Measurements from ENCODE around the gene SAA4.
"Not testable (repeated sequence)": the region's sequence is repeated elsewhere in the genome, so short reads cannot be mapped to it uniquely, and the experiment has no call there.

Gene SAA4

GRCh38 chr11:18246379-18247190, 10.0 kb upstream of the SAA4 start:
- not testable (repeated sequence) for DNase-seq

DNA sequence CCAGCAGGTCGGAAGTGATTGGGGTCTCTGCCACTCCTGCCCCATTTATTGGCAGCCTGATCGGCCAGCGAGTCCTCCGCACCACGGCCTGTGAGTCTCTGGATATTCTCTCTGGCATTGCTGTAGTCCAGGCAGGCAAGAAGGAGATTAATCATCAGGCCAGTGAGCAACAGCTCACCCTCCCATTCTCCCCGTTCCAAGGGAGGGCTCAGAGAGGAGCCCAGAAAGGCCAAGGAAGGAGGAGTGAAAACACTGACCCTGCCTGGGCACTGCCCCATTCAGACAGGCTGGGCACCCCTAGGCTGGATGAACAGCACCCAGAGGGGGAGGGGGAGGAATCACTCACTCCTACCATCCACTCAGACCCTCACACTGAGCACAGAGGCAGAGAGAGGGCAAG, 8.8 kb upstream of the SAA4 start:
- DNase-seq: no peak

- peak; percentile 61 for DNase-seq
Measured at GRCh38 chr11:18243783-18244362, 7.3 kb upstream of the SAA4 start.

DNA sequence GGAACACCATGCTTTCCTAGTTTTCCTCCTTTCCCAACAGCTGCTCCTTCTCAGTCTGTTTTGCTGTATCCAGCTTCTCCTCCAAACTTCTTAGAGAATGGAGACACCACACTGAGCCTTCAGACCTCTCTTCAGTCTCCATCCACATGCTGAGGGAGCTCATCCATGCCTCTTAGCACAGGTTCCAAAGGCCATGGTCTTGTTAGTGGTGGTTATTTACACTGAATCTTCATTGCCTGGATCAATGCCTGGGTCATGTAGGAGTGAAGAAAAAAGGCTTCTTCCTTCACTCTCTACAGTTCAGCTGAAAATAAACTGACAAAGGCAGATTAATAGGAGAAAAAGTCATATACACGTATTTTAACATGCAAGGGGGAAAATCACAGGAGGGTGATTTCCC, 3.1 kb upstream of the SAA4 start:
- no peak for DNase-seq

DNA sequence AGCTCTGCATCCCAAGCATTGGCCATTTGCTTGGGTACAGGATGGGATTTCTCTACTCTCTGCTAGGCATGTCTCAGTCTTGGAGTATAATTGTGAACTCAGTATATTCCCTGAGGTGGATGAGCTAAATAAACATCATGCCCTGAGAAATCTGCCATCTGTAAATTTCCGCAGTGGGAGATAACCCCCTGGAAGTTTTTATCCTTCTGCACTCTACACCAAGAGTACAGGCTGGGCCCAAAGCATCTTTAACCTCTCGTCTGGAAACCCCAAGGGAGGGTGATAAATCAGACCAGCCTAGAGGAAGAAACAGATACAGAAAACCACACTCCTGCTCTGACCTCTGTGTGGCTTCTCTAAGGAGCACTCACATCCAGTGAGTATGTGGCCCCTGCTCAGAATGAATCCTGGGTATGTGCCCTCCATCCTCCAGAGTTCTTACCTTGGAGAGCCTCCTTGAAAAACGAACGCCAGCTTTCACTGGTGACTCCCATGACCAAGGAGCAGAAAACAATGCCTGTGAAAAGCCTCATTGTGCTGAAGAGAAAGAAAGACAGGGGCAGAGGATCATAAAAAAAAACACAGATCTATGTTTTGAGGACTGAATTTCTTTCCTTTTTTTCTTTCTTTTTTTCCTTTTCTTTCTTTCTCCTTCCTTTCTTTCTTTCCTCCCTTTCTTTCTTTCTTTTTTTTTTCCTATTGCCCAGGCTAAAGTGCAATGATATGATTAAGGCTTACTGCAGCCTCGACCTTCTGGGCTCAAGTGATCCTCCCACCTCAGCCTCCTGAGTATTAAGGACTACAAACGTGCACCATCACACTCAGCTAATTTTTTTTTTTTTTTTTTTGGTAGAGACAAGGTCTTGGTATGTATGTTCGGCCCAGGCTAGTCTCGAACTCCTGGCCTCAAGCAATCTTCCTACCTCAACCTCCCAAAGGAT, 938 bp downstream of the SAA4 start:
- DNase-seq: no peak

GRCh38 chr11:18233912-18234311, 2.7 kb downstream of the SAA4 start:
- DNase-seq: no peak

DNA sequence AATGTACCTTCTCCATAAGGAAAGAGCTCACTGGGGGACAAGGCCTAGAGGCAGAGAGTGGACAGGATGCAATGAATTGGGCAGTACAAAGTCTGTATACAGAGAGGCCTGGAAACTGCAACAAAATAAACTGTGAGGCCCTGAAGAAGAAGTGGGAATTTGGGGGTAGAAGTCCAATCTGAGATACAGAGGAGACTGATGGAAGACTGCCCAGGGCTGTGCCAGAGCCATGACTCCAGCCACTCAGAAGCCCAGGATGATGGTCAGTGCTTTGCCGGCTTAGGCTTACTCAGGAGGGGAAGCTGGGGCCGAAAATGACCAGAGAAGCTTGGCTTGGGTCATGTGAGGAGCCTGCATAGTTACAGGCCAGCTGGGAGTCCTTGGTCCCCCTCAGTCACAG, 5.7 kb downstream of the SAA4 start:
- DNase-seq: no peak

DNA sequence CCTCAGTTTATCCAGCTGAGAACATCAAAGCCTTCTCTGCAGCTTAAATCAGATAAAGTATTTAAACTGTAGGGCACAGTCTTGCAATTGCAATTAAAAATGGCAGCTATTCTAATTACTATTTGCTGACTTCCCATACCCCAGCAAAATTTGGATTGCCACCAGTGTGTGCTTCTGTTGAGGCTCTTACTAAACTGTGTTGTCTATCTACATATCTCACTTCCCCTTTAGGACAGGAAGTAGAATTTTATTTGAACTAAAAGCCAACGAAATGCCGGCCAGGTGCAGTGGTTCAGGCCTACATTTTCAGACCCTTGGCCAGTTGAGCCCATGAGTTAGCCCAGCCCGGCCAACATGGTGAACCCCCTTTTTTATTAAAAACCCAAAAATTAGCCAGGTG, 7.1 kb downstream of the SAA4 start:
- DNase-seq: no peak

- no peak for DNase-seq
Measured at GRCh38 chr11:18225913-18226312, 10.7 kb downstream of the SAA4 start.

- no peak for DNase-seq
Measured at GRCh38 chr11:18223591-18224387, 12.8 kb downstream of the SAA4 start.

GRCh38 chr11:18222814-18223421, 13.7 kb downstream of the SAA4 start:
- no peak for DNase-seq

GRCh38 chr11:18221274-18221876, 15.2 kb downstream of the SAA4 start:
- no peak for DNase-seq

DNA sequence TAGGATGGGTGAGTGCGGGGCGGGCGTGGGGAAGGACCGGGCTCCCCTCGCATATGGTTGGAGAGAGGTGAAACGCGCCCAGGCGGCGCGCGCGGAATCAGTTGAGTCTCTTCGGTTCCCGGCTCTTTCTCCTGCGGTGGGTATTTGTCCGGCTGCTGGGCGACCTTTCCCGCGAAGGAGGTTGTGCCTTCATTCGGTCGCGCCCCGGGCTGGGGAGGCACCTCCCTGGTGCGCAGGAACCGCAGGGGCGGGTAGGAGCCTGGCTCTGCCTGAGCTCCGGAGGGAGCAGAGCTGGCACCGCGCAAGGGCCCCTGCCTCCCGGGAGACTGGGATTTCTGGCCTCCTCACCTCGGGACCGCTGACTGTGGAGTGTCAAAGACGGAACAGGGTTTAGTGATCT, 27.5 kb downstream of the SAA4 start:
- DNase-seq: no peak

- no peak for DNase-seq
Measured at GRCh38 chr11:18204771-18205170, 31.8 kb downstream of the SAA4 start.

DNA sequence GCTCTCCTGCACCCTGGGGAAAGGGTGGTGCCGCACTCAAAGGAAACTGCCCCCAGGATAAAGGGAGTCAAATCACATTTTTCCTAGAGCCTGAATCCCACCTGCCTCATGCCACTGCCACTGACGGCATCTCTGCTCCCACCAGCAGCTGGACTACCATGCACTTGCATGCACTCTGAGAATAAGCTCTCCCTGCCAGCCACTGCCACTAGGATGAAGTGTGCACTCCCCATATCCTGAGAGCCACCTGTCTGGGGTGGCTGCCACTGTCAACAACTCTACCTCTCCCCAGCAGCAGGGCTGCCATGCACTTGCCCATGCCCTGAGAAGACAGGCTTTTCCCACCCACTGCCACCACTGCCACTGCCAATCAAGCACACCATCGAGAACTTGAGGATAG, 32.4 kb downstream of the SAA4 start:
- DNase-seq: no peak

GRCh38 chr11:18203723-18204122, 32.9 kb downstream of the SAA4 start:
- DNase-seq: peak; percentile 5

DNA sequence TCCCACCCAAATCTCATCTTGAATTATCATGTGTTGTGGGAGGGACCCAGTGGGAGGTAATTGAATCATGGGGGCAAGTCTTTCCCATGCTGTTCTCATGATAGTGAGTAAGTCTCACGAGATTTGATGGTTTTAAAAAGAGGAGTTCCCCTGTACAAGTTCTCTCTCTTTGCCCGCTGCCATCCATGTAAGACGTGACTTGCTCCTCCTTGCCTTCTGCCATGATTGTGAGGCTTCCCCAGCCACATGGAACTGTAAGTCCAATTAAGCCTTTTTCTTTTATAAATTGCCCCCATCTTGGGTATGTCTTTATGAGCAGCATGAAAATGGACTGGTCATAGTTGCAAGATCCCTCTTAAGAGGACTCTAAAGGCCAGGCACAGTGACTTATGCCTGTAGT, 38.9 kb downstream of the SAA4 start:
- not testable (repeated sequence) for DNase-seq

DNA sequence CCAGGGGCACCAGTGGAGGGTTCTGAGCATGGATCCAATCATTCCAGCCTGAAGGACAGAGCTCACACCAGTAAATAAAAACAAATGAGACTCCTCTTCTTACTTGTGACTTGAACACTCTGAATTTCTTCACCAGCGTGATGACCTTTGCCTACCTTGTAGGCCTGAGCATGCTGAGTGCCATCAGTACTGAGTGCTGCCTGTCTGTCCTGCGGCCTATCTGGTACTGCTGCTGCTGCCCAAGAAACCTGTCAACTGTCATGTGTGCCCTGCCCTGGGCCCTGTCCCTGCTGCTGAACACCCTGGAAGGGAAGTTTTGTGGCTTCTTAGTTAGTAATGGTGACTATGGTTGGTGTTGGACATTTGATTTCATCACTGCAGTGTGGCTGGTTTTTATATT, 40.1 kb downstream of the SAA4 start:
- DNase-seq: no peak

DNA sequence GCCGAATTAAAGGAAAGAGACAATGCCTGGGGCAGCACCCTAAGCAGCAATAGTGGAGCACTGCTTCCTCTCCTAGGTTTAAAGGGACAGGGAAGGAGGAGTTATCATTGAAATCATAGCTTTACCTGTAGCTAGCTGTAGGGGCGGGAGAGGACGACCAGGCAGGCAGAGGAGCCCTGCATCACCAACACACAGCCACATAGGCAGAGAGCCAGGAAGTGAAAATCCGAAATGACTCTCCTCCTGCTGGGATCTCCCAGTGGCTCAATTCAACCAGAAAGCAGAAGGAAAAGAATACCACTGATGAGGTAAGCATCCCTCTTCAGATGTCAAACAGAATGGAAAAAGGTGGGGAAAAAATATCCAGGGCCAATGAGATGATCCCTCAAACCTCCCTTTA, 43.6 kb downstream of the SAA4 start:
- no peak for DNase-seq

GRCh38 chr11:18191376-18191775, 45.2 kb downstream of the SAA4 start:
- DNase-seq: no peak

GRCh38 chr11:18189476-18190245, 46.9 kb downstream of the SAA4 start:
- DNase-seq: not testable (repeated sequence)
